HL-60/S4 treated with phorbol 12-myristate 13-acetate at 8.2 ng/mL for 4 days and 3 days (cell line): Measurements from ENCODE around the gene HS6ST2.
"Not testable (repeated sequence)": the region's sequence is repeated elsewhere in the genome, so short reads cannot be mapped to it uniquely, and the experiment has no call there.

ENCODE experiments used
- in situ Hi-C: fragments of 300-500 bp; cut with MboI; formaldehyde crosslinking; loops from 2 replicates; pipeline ENCODE4 v1.15.0; 2022; ENCODE audit warnings: low sequenced_read_pairs

Gene HS6ST2

GRCh38 chrX:132958091-132958703 is at the start of gene HS6ST2:
Gene HS6ST2, minus strand, starts transcription at chrX:132958629.
- in situ Hi-C loops = no loop called here

GRCh38 chrX:133007458-133007857 is 49.0 kb upstream of the HS6ST2 start:
- in situ Hi-C loops = no loop called here

- in situ Hi-C loops = no loop called here
Observed at GRCh38 chrX:133005616-133006015, 47.2 kb upstream of the HS6ST2 start.

GRCh38 chrX:133005042-133005441 is 46.6 kb upstream of the HS6ST2 start:
- in situ Hi-C loops = no loop called here

- in situ Hi-C loops = no loop called here
Observed at GRCh38 chrX:132999209-132999608, 40.8 kb upstream of the HS6ST2 start.

- in situ Hi-C loops = no loop called here
Observed at GRCh38 chrX:132990835-132991234, 32.4 kb upstream of the HS6ST2 start.

- in situ Hi-C loops = no loop called here
Observed at GRCh38 chrX:132986556-132986955, 28.1 kb upstream of the HS6ST2 start.

GRCh38 chrX:132984058-132984650 is 25.7 kb upstream of the HS6ST2 start:
- in situ Hi-C loops = no loop called here

GRCh38 chrX:132983496-132983895 is 25.1 kb upstream of the HS6ST2 start:
- in situ Hi-C loops = no loop called here

GRCh38 chrX:132980035-132980434 is 21.6 kb upstream of the HS6ST2 start:
- in situ Hi-C loops = not testable (repeated sequence)

GRCh38 chrX:132968296-132968949 is 10.0 kb upstream of the HS6ST2 start:
- in situ Hi-C loops = no loop called here

- in situ Hi-C loops = no loop called here
Observed at GRCh38 chrX:132967049-132967448, 8.6 kb upstream of the HS6ST2 start.

GRCh38 chrX:132965461-132965860 is 7.0 kb upstream of the HS6ST2 start:
- in situ Hi-C loops = no loop called here

- in situ Hi-C loops = no loop called here
Observed at GRCh38 chrX:132961511-132961910, 3.1 kb upstream of the HS6ST2 start.

- in situ Hi-C loops = no loop called here
Observed at GRCh38 chrX:132957211-132958090, 978 bp downstream of the HS6ST2 start.

- in situ Hi-C loops = no loop called here
Observed at GRCh38 chrX:132956421-132957210, 1.8 kb downstream of the HS6ST2 start.

GRCh38 chrX:132955690-132956089 is 2.7 kb downstream of the HS6ST2 start:
- in situ Hi-C loops = no loop called here

- in situ Hi-C loops = no loop called here
Observed at GRCh38 chrX:132954323-132954722, 4.1 kb downstream of the HS6ST2 start.

- in situ Hi-C loops = no loop called here
Observed at GRCh38 chrX:132953354-132953753, 5.1 kb downstream of the HS6ST2 start.

- in situ Hi-C loops = no loop called here
Observed at GRCh38 chrX:132948648-132949260, 9.7 kb downstream of the HS6ST2 start.
